NCI-H345 (cell line): Measurements from ENCODE around the gene GLS2.
"Not testable (repeated sequence)": the region's sequence is repeated elsewhere in the genome, so short reads cannot be mapped to it uniquely, and the experiment has no call there.

Experiments
- DNase-seq: peaks from one replicate; lab custom pipeline; 2025; lab: John Stamatoyannopoulos, UW

The GLS2 gene

DNA sequence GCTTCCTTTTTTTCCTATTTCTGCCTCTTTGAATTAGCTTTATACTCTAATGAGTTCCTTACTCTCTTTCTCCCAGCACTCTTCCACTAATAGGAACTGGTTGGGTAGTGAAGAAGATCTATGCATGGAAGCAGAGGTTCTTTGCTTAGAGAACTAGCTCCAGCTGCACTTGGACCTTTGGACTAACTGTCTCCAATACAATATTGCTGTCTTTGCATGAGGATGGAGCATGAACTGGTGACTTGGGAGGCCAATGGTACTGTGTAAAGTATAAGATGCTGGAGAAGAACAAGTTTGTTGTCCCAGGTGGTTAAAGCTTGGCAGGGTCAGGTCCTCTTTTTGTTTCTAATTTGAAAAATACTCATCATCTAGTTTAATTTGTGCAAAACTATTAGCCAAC is 2.4 kb upstream of the GLS2 start:
- DNase-seq: no peak

DNA sequence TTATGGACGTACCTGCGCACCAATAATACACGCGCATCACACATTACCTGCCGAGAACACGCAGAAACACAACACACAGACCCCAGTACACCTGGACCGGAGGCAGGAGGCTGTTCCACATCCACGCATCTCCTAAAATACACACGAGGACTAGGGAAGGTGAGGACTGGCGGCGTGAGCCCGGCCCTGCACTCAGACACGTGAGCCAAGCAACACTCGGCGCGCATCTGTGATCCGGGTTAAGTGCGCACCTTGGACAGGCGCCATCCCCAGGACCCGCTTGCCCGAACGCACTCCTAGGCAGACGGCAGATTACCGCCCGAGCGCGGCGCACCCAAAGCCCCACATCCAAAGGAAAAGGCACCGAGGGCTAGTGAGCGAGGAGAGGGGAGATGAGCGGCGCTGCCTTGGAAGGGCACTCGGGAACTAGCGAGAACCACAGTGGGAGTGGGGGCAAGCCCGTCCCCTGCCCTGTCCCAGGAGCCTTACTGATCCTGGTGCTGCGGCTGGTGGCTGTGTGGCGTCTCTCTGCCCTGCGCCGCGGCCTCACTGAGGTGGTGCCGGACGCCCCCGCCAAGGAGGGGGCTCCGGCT is 417 bp downstream of the GLS2 start:
- peak; percentile 58 for DNase-seq

GRCh38 chr12:56486694-56487093 is 1.3 kb downstream of the GLS2 start:
- no peak for DNase-seq

DNA sequence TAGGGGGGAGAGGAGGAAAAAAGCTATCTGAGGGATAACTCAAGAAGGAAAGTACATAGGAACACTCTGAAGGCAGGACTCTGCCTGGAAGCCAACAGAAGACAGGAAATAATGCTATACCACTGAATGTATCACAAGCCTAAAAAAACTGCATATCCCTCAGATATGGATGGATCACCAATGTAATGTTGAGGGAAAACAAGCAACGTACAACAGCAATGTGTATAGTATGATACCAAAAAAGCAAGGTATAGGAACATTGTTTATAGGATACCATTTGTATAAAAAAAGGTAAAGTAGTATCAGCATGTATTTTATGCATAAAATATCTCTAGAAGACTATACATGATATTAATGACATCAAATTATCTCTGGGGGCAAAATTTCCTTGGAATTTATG is 3.4 kb downstream of the GLS2 start:
- no peak for DNase-seq

GRCh38 chr12:56479625-56480024 is 8.3 kb downstream of the GLS2 start:
- no peak for DNase-seq

- no peak for DNase-seq
Observed at GRCh38 chr12:56477521-56478225, 10.3 kb downstream of the GLS2 start.

GRCh38 chr12:56476972-56477432 is 11.0 kb downstream of the GLS2 start:
- DNase-seq: no peak

GRCh38 chr12:56476143-56476542 is 11.8 kb downstream of the GLS2 start:
- no peak for DNase-seq

GRCh38 chr12:56474389-56474788 is 13.6 kb downstream of the GLS2 start:
- DNase-seq: no peak

DNA sequence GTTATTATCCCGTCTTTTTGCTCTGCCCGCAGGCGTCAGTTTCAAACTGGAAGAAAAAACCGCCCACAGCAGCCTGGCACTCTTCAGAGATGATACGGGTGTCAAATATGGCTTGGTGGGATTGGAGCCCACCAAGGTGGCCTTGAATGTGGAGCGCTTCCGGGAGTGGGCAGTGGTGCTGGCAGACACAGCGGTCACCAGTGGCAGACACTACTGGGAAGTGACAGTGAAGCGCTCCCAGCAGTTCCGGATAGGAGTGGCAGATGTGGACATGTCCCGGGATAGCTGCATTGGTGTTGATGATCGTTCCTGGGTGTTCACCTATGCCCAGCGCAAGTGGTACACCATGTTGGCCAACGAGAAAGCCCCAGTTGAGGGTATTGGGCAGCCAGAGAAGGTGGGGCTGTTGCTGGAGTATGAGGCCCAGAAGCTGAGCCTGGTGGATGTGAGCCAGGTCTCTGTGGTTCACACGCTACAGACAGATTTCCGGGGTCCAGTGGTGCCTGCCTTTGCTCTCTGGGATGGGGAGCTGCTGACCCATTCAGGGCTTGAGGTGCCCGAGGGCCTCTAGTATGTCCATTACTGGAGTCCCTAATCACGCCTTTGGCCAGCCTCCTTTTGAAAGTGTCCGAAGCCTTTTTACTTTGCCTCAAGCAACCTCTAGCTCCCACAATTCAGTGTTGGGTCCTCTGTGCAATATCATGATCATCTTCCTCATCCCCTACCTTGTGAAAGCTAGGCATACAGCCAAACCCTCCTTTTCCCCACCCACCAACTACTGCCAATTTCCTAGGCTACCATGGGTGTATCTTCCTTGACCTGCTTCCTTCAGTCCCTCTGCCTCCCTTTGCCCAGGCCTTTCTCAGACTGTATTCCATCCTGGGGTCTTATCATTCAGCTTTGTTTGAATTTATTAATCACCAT is 18.7 kb downstream of the GLS2 start:
- no peak for DNase-seq

GRCh38 chr12:56468216-56469006 is 19.6 kb downstream of the GLS2 start, which contains the start of gene SPRYD4:
SPRYD4 (plus strand) TSS chr12:56468578; CDS start chr12:56468592, 14 bp downstream.
- DNase-seq: peak; percentile 94

GRCh38 chr12:56462565-56462964 is 25.4 kb downstream of the GLS2 start:
- DNase-seq: no peak

DNA sequence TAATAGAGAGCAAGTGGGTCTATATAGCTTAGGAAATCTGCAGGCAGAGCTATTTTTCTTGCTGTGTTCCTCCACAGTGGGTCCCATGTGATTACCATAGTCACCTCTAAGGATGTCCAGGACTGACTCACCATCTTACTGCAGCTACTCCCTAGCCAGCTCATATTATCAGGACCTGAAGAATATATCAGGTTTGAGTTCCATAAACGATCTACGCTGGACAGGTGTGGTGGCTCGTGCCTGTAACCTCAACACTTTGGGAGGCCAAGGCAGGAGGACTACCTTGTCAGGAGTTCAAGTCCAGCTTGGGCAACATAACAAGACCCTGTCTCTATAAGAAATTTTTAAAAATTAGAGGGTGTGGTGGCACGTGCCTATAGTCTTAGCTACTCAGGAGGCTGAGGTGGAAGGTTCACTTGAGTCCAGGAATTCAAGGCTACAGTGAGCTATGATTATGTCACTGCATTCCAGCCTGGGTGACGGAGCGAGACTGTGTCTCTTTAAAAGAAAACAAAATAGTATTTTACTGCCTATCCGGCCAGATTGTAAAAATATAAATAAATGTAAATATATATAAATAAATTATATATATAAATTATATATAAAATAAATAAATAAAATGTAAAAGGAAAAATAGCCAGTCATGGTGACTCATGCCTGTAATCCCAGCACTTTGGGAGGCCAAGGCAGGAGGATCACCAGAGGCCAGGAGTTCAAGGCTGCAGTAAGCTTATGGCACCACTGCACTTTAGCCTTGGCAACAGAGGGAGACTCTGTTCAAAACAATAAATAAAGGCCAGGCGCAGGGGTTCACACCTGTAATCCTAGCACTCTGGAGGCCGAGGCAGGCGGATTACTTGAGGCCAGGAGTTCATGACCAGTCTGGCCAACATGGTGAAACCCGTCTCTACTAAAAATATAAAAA is 26.5 kb downstream of the GLS2 start:
- DNase-seq: no peak

DNA sequence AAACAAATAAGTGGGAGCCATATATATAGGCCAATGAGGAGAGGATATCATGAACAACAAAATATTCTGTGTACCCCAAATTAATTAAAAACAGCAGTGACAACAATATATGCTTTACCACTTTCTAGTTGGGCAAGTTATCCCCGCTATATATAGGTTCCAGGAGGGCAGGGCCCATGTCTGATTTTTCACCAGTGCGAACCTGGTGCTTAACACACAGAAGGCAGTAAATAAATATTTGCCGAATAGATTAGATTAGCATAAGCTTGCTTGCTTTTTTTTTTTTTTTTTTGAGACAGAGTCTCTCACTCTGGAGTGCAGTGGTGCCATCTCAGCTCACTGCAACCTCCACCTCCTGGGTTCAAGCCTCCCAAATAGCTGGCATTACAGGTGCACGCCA is 30.1 kb downstream of the GLS2 start:
- DNase-seq: no peak

- DNase-seq: no peak
Observed at GRCh38 chr12:56454557-56454956, 33.4 kb downstream of the GLS2 start, which contains the start of gene MIP. MIP (minus strand) TSS chr12:56454657; CDS start chr12:56454613, 44 bp downstream.

DNA sequence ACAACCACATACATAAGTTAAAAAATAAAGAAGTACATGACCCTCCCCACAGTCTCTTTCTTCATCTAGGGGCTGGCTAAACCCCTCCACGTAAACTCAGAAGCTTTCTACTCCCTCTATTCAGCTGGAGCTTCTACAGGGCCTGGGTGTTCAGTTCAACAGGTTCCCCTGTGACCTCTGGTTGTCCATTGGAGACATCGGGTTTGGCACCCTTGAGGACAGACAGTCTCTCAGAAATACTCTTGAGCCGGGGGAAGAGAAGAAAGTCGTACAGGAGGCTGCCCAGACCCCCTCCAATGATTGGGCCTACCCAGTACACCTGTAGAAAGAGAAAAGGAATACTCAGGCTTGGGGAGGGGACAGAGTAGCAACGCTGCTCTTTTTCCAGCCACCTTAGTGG is 36.8 kb downstream of the GLS2 start:
- no peak for DNase-seq

DNA sequence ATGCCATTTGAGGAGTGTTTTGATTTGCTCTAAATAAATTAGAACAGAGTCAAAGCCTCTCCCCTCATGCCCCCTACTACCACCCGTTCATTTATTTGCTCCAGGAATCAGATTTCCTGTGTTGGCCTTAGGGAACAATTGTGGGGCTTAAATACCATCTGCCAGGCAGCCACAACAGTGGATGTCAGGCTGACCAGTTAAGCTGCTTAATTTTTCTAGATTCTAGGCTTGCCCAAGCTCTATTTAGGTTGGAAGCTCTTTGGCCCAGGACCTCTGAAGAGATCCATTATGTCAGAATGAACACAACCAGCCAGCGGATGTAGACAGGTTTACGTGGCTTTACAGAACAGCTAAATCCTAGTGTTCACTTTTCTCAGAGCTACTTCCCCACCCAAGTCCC is 37.7 kb downstream of the GLS2 start:
- DNase-seq: no peak

DNA sequence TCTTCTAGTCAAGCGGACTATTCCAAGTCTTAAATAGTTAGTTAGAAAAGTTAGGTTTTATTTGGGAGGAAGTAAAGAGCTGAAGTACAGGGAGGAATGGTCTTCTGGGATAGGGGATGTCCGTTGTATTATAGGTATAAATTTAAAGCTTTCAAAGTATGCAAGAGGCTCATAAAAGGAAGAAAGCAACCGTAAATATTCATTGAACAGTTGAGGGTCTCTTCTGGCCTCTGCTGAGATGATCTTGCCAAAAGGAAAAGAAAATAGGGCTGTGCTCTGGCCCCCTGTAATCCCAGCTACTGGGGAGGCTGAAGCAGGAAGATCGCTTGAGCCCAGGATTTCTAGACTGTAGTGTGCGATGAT is 38.4 kb downstream of the GLS2 start:
- no peak for DNase-seq

- peak; percentile 92 for DNase-seq
Observed at GRCh38 chr12:56448860-56449621, 38.9 kb downstream of the GLS2 start, which contains the start of gene TIMELESS. TIMELESS (minus strand) TSS chr12:56449426; CDS start chr12:56434170, 15,256 bp downstream.

- DNase-seq: not testable (repeated sequence)
Observed at GRCh38 chr12:56443208-56443607, 44.8 kb downstream of the GLS2 start.
